ENCODE measurements around the gene CADM3. TPM values are rescaled to one million over a fixed set of nuclear protein-coding genes. Genes with fewer than 3 reads are reported as not detected.
A peak's percentile ranks its signal among the peaks of the same experiment; 100 is the strongest.

CADM3 gene
- total and polyA plus RNA-seq, 2 donors (not counting 3 experiments of a cell fraction or from before 2014, with no cell fraction given) = 2.7 to 6.0 TPM

- no peak for DNase-seq (ENCODE audit: low read depth, low spot score)
Observed at GRCh38 chr1:159170639-159171038, 776 bp upstream of the CADM3 start.

More at GRCh38 chr1:159170639-159171038, 776 bp upstream of the CADM3 start:
- no peaks in the 10 kb centered on the region for H3K4me1 ChIP-seq (ENCODE audit: control insufficient read depth, extremely low read depth, insufficient read depth, low read length)
- no peaks in the 10 kb centered on the region for H3K79me2 ChIP-seq (ENCODE audit: control insufficient read depth, insufficient read depth, low read length)
- no peak overlapping the region for H3K4me3 ChIP-seq (replicated peaks in 1 of 3; ENCODE audit: insufficient read depth in 1 of 3, low read depth in 1 of 3, low read length in 3 of 3)
- dilution Hi-C loops (cut with MboI; ENCODE audit: extremely low pct_ligation_motif_present, low sequenced_read_pairs) (no loop called here), intact Hi-C loops (cut with micrococcal nuclease) (no loop called here)
- no TSS peak for BruUV-seq (replicated peaks)
- H3K27ac ChIP-seq (ENCODE audit: insufficient read depth, low read depth, low read length) = no peak overlapping the region
- H4K20me1 ChIP-seq (replicated peaks; ENCODE audit: control insufficient read depth, extremely low read depth, insufficient read depth, low read length) = no peaks in the 10 kb centered on the region
- CTCF ChIA-PET = interaction anchor here (1.1 kb wide), 1 partner anchor 27 kb away, joined by 5 read pairs; no protein-coding TSS in a partner anchor
- H3K27me3 ChIP-seq (ENCODE audit: control insufficient read depth in 2 of 2, insufficient read depth in 2 of 2, low read length in 2 of 2) = peaks cover 49 to 58% of the 10 kb centered on the region in 2 experiments
- POLR2A ChIA-PET = no interaction called here
- no peaks in the 10 kb centered on the region for H3K36me3 ChIP-seq (ENCODE audit: control insufficient read depth in 2 of 2, extremely low read depth in 1 of 2, insufficient read depth in 2 of 2, low read length in 2 of 2)
- H3K9ac ChIP-seq (replicated peaks; ENCODE audit: extremely low read depth, insufficient read depth, low read length) = no peak overlapping the region
- no peak for FAIRE-seq
- TF ChIP-seq EZH2 (IDR thresholded peaks at IDR 0.05; ENCODE audit: borderline replicate concordance, low read depth, low read length, severe bottlenecking) (peak; percentile 18), CTCF (IDR thresholded peaks at IDR 0.05; ENCODE audit: extremely low read depth in 1 of 2, insufficient read depth in 1 of 2, low read depth in 1 of 2, low read length in 2 of 2) (no peak)
- H3K4me2 ChIP-seq (ENCODE audit: insufficient read depth, low read length) = no peak overlapping the region
- H2AFZ ChIP-seq (ENCODE audit: low read depth, low read length) = no peak overlapping the region
- no peaks in the 10 kb centered on the region for H3K9me3 ChIP-seq (replicated peaks; ENCODE audit: control insufficient read depth, insufficient read depth, low read length)
- H3K9me1 ChIP-seq (replicated peaks; ENCODE audit: control insufficient read depth, extremely low read depth, insufficient read depth, low read length) = no peaks in the 10 kb centered on the region
